Neural progenitor cell (in vitro differentiated cells): ENCODE results near the gene LRRC7.

Experiments used
- CTCF ChIP-seq: fragments of 200-600 bp; sonication (generic); IDR thresholded peaks from 2 replicates; pipeline ENCODE4 v1.5.1; 2017; ENCODE audit warnings: antibody characterized with exemption, mild to moderate bottlenecking
- EZH2 ChIP-seq: fragments of 200-600 bp; sonication (generic); IDR thresholded peaks from 2 replicates; pipeline ENCODE4 v1.6.1; 2017; ENCODE audit warnings: antibody characterized with exemption, mild to moderate bottlenecking, moderate library complexity

GRCh38 chr1:70084314-70084915 is 516.7 kb downstream of the LRRC7 start:
- TF ChIP-seq CTCF (no peak), EZH2 (no peak)
